Ovary (tissue), 3 donors: ENCODE measurements around the gene LNPEP.

Experiments used
- EP300 ChIP-seq: sonication (generic); formaldehyde crosslinking; IDR thresholded peaks from one replicate; pipeline ENCODE4 v1.6.1; 2017; ENCODE audit warnings: antibody characterized with exemption
- POLR2A ChIP-seq: fragments of 450-650 bp; IDR thresholded peaks from one replicate; pipeline ENCODE4 v1.6.1; 2017; ENCODE audit warnings: antibody characterized with exemption, mild to moderate bottlenecking, moderate library complexity
- TF ChIP-seq, protein P1 (sequence below), 3 donors: fragments of 450-650 bp in 2 of 3; fragments of 200-600 bp in 1 of 3; IDR thresholded peaks; one replicate each; pipeline versions ENCODE4 v1.5.1 to v1.8.0; 2016 to 2022; ENCODE audit warnings: antibody characterized with exemption in 3 of 3, mild to moderate bottlenecking in 1 of 3
- donor health status: DM: no; HTN: no; CAD: no.

DNA sequence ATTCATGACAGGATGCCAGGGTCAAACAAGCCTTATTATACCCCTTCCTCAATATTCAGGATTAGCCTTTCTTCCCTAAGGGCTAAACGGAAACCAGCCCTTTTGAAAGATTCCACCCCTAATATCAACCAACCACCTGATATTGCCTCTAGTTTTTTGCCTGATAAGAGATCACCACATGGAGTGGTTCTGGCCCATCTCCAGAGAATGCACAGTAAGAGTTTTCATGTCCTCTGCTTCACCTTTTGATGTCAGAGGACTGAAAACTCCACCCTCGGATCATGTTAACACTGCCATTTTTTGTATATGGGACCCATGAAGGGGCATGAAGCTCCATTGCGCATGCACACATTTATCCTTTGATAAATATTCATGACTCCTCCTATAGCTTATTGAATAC, 5.8 kb upstream of the LNPEP start:
- TF ChIP-seq, protein P1, sequence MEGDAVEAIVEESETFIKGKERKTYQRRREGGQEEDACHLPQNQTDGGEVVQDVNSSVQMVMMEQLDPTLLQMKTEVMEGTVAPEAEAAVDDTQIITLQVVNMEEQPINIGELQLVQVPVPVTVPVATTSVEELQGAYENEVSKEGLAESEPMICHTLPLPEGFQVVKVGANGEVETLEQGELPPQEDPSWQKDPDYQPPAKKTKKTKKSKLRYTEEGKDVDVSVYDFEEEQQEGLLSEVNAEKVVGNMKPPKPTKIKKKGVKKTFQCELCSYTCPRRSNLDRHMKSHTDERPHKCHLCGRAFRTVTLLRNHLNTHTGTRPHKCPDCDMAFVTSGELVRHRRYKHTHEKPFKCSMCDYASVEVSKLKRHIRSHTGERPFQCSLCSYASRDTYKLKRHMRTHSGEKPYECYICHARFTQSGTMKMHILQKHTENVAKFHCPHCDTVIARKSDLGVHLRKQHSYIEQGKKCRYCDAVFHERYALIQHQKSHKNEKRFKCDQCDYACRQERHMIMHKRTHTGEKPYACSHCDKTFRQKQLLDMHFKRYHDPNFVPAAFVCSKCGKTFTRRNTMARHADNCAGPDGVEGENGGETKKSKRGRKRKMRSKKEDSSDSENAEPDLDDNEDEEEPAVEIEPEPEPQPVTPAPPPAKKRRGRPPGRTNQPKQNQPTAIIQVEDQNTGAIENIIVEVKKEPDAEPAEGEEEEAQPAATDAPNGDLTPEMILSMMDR (IDR thresholded peaks at IDR 0.05): no peak
- TF ChIP-seq POLR2A (no peak), EP300 (no peak)
